Endothelial cell of umbilical vein (primary cell): ENCODE measurements around the gene SLC46A2. TPM values are rescaled to one million over a fixed set of nuclear protein-coding genes. Genes with fewer than 3 reads are reported as not detected.
A peak's percentile ranks its signal among the peaks of the same experiment; 100 is the strongest.

Source experiments
- BruUV-seq: library from RNA; stranded (reverse); fragments of 400-500 nt; replicated peaks from 2 replicates; lab custom pipeline; 2021; lab: Mats Ljungman, UMichigan
- CTCF ChIA-PET: fragments of 300-600, 350-600 bp; sonication (Branson Sonifier 250); formaldehyde crosslinking; loops from one replicate; lab custom pipeline; 2021; ENCODE audit warnings: antibody characterized with exemption, inconsistent platforms; lab: Charles Lee
- POLR2A ChIA-PET: fragments of 300-600, 350-600 bp; sonication (Branson Sonifier 250); formaldehyde crosslinking; loops from one replicate; lab custom pipeline; 2021; ENCODE audit warnings: antibody characterized with exemption, inconsistent platforms; lab: Charles Lee
- DNase-seq: peaks from one replicate; pipeline ENCODE4 v3.0.0-alpha.2; 2011; ENCODE audit warnings: low read depth, low spot score
- FAIRE-seq: peaks from 2 replicates; lab custom pipeline; 2011; peaks lifted over from hg19 to GRCh38; lab: Jason Lieb, UNC
- H2AFZ ChIP-seq: 2 replicates; pipeline ENCODE4 v1.6.0; 2012; ENCODE audit warnings: low read depth, low read length, control low read depth, inconsistent platforms
- H3K27ac ChIP-seq: 2 replicates; pipeline ENCODE4 v1.5.1; 2011; ENCODE audit warnings: low read depth, mild to moderate bottlenecking, control low read depth, low read length, moderate library complexity; ENCODE audit not compliant: insufficient read depth
- H3K27me3 ChIP-seq, 2 experiments: 2 replicates each; pipeline versions ENCODE4 v1.6.0 to v1.6.1; 2011; ENCODE audit warnings: low read length in 2 of 2, mixed read lengths in 1 of 2; ENCODE audit not compliant: control insufficient read depth in 2 of 2, insufficient read depth in 2 of 2
- H3K36me3 ChIP-seq, 2 experiments: 2 replicates in 1 of 2; 3 replicates in 1 of 2; pipeline ENCODE4 v1.5.1; 2011; ENCODE audit warnings: low read length in 2 of 2, mild to moderate bottlenecking in 1 of 2, moderate library complexity in 1 of 2; ENCODE audit not compliant: control insufficient read depth in 2 of 2, insufficient read depth in 2 of 2; ENCODE audit errors: extremely low read depth in 1 of 2
- H3K4me1 ChIP-seq: 3 replicates; pipeline ENCODE4 v1.5.1; 2011; ENCODE audit warnings: mild to moderate bottlenecking, low read length; ENCODE audit not compliant: control insufficient read depth, insufficient read depth; ENCODE audit errors: extremely low read depth
- H3K4me2 ChIP-seq: 2 replicates; pipeline ENCODE4 v1.6.1; 2011; ENCODE audit warnings: low read length, control low read depth, mixed read lengths; ENCODE audit not compliant: insufficient read depth
- H3K4me3 ChIP-seq, 3 experiments: fragments of 200-600 bp in 1 of 3; sonication (generic), shearing (Covaris generic) in 1 of 3; replicated peaks in 1 of 3; 2 replicates each; pipeline ENCODE4 v1.5.1; 2011 to 2016; ENCODE audit warnings: control low read depth in 3 of 3, low read length in 3 of 3, mild to moderate bottlenecking in 2 of 3, inconsistent platforms in 1 of 3, low read depth in 1 of 3, moderate library complexity in 1 of 3; ENCODE audit not compliant: insufficient read depth in 1 of 3
- H3K79me2 ChIP-seq: 2 replicates; pipeline ENCODE4 v1.6.0; 2012; ENCODE audit warnings: low read length, inconsistent platforms; ENCODE audit not compliant: control insufficient read depth, insufficient read depth
- H3K9ac ChIP-seq: replicated peaks from 2 replicates; pipeline ENCODE3; 2011; ENCODE audit warnings: low read length, control low read depth; ENCODE audit not compliant: insufficient read depth; ENCODE audit errors: extremely low read depth
- H3K9me1 ChIP-seq: replicated peaks from 3 replicates; pipeline ENCODE4 v1.6.0; 2011; ENCODE audit warnings: mild to moderate bottlenecking, low read length; ENCODE audit not compliant: control insufficient read depth, insufficient read depth; ENCODE audit errors: extremely low read depth
- H3K9me3 ChIP-seq: replicated peaks from 2 replicates; pipeline ENCODE4 v1.5.1; 2012; ENCODE audit warnings: low read length, inconsistent platforms; ENCODE audit not compliant: control insufficient read depth, insufficient read depth
- H4K20me1 ChIP-seq: replicated peaks from 2 replicates; pipeline ENCODE3; 2011; ENCODE audit warnings: mild to moderate bottlenecking, low read length; ENCODE audit not compliant: control insufficient read depth, insufficient read depth; ENCODE audit errors: extremely low read depth
- CTCF ChIP-seq, 2 donors: IDR thresholded peaks; 1 replicate in 1 of 2; 2 replicates in 1 of 2; pipeline ENCODE4 v1.5.1; 2011; ENCODE audit warnings: low read length in 2 of 2, mild to moderate bottlenecking in 2 of 2, moderate library complexity in 2 of 2, control low read depth in 1 of 2, inconsistent platforms in 1 of 2, low read depth in 1 of 2; ENCODE audit not compliant: insufficient read depth in 1 of 2; ENCODE audit errors: extremely low read depth in 1 of 2
- EZH2 ChIP-seq: IDR thresholded peaks from 2 replicates; pipeline ENCODE4 v1.6.1; 2012; ENCODE audit warnings: borderline replicate concordance, low read depth, mild to moderate bottlenecking, moderate library complexity, low read length, inconsistent platforms; ENCODE audit not compliant: severe bottlenecking
- FOS ChIP-seq: IDR thresholded peaks from 2 replicates; pipeline ENCODE4 v1.6.1; 2011; ENCODE audit warnings: mild to moderate bottlenecking, low read length, moderate library complexity, borderline replicate concordance; ENCODE audit not compliant: insufficient read depth
- GATA2 ChIP-seq: IDR thresholded peaks from 2 replicates; pipeline ENCODE4 v1.7.0; 2011; ENCODE audit warnings: low read depth, mild to moderate bottlenecking, moderate library complexity, mixed read lengths, low read length; ENCODE audit not compliant: insufficient read length, insufficient read depth
- JUN ChIP-seq: IDR thresholded peaks from 2 replicates; pipeline ENCODE4 v1.6.1; 2011; ENCODE audit warnings: borderline replicate concordance, low read depth; ENCODE audit not compliant: insufficient read length, insufficient read depth
- MAX ChIP-seq: IDR thresholded peaks from 2 replicates; pipeline ENCODE4 v1.6.1; 2011; ENCODE audit not compliant: insufficient read depth, insufficient read length
- MYC ChIP-seq: IDR thresholded peaks from one replicate; pipeline ENCODE4 v1.6.1; 2011; ENCODE audit warnings: mild to moderate bottlenecking, low read depth, low read length
- POLR2A ChIP-seq: IDR thresholded peaks from 2 replicates; pipeline ENCODE4 v1.6.1; 2012; ENCODE audit warnings: low read depth, mild to moderate bottlenecking, control low read depth, low read length
- POLR2AphosphoS5 ChIP-seq: IDR thresholded peaks from 2 replicates; pipeline ENCODE4 v1.6.1; 2012; ENCODE audit warnings: low read depth, mild to moderate bottlenecking, control low read depth, low read length, moderate library complexity; ENCODE audit not compliant: insufficient read depth
- dilution Hi-C: fragments of 300-500 bp; cut with MboI; formaldehyde crosslinking; loops from one replicate; pipeline ENCODE4 v1.15.0; 2019; ENCODE audit warnings: low sequenced_read_pairs; ENCODE audit not compliant: extremely low pct_ligation_motif_present
- intact Hi-C: fragments of 100-400 bp; cut with micrococcal nuclease; formaldehyde crosslinking; loops from one replicate; pipeline ENCODE4 v1.10.0; 2022
- polyA plus RNA-seq, 4 experiments: library from polyadenylated mRNA; depleted of rRNA in 3 of 4; stranded (reverse) in 3 of 4; unstranded in 1 of 4; fragments of >200 nt; gene quantifications; 2 replicates each; pipeline versions ENCODE4 v1.2.1 to v1.2.3, GENCODE V29; 2011 to 2012; ENCODE audit warnings: missing spikeins in 1 of 4
- total RNA-seq: library from RNA; stranded (reverse); gene quantifications from 2 replicates; pipeline ENCODE4 v1.2.3, GENCODE V29; 2021

Gene SLC46A2
- total and polyA plus RNA-seq, 2 donors (not counting 3 experiments of a cell fraction or from before 2014, with no cell fraction given), result not detected

GRCh38 chr9:112861638-112862555 is 28.8 kb downstream of the SLC46A2 start:
- no peak for TF ChIP-seq POLR2AphosphoS5
- FAIRE-seq (no peak), DNase-seq (peak; percentile 27)
- intact Hi-C loops, result no loop called here
- dilution Hi-C loops, result no loop called here
- Histone ChIP-seq H3K9me3 (no peaks in the 10 kb centered on the region), H3K4me2 (no peak overlapping the region), H4K20me1 (no peaks in the 10 kb centered on the region), H3K27ac (no peak overlapping the region), H3K27me3 (no peaks in the 10 kb centered on the region), H3K9ac (no peak overlapping the region), H3K4me3 (no peak overlapping the region), H3K9me1 (no peaks in the 10 kb centered on the region), H3K4me1 (no peaks in the 10 kb centered on the region), H3K36me3 (no peaks in the 10 kb centered on the region), H2AFZ (peak overlapping the region; percentile 23), H3K79me2 (no peaks in the 10 kb centered on the region)
- POLR2A ChIA-PET, result no interaction called here
- BruUV-seq, result no TSS peak
- CTCF ChIA-PET, result interaction anchor here (0.6 to 2.1 kb wide), 2 partner anchors 17 to 42 kb away, joined by 3 to 10 read pairs; no protein-coding TSS in a partner anchor

GRCh38 chr9:112861155-112861554 is 29.5 kb downstream of the SLC46A2 start:
- no peaks in the 10 kb centered on the region for H3K27me3 ChIP-seq
- no peak overlapping the region for H3K4me3 ChIP-seq
- H3K36me3 ChIP-seq, result no peaks in the 10 kb centered on the region
- FAIRE-seq (no peak), DNase-seq (no peak)
- H3K4me2 ChIP-seq, result no peak overlapping the region
- no peak overlapping the region for H3K27ac ChIP-seq
- BruUV-seq, result no TSS peak
- dilution Hi-C loops (no loop called here), intact Hi-C loops (no loop called here)
- no peaks in the 10 kb centered on the region for H3K79me2 ChIP-seq
- no peaks in the 10 kb centered on the region for H3K9me3 ChIP-seq
- H3K4me1 ChIP-seq, result no peaks in the 10 kb centered on the region
- ChIA-PET POLR2A (no interaction called here), CTCF (interaction anchor here (0.6 to 2.1 kb wide), 2 partner anchors 17 to 42 kb away, joined by 3 to 10 read pairs; no protein-coding TSS in a partner anchor)
- no peaks in the 10 kb centered on the region for H3K9me1 ChIP-seq
- H4K20me1 ChIP-seq, result no peaks in the 10 kb centered on the region
- H3K9ac ChIP-seq, result no peak overlapping the region
- no peak for TF ChIP-seq MAX
- no peak for TF ChIP-seq MYC
- TF ChIP-seq EZH2, result no peak
- no peak for TF ChIP-seq POLR2AphosphoS5
- no peak for TF ChIP-seq GATA2
- TF ChIP-seq FOS, result no peak
- no peak for TF ChIP-seq CTCF (IDR thresholded peaks at IDR 0.05; ENCODE audit: extremely low read depth in 1 of 2, insufficient read depth in 1 of 2, low read depth in 1 of 2, low read length in 2 of 2)
- TF ChIP-seq JUN, result no peak
- no peak for TF ChIP-seq POLR2A
- no peak overlapping the region for H2AFZ ChIP-seq
